MCF 10A (cell line): ENCODE data around the gene ZBTB7B. TPM values are rescaled to one million over a fixed set of nuclear protein-coding genes. Genes with fewer than 3 reads are reported as not detected.
"Not testable (repeated sequence)": the region's sequence is repeated elsewhere in the genome, so short reads cannot be mapped to it uniquely, and the experiment has no call there.

Experiments used
- BruUV-seq: library from RNA; stranded (reverse); fragments of 400-500 nt; replicated peaks from 2 replicates; lab custom pipeline; 2021; lab: Mats Ljungman, UMichigan
- CTCF ChIA-PET: fragments of 300-600 bp; sonication (Branson Sonifier 250); formaldehyde crosslinking; extraction: SDS; loops from one replicate; lab custom pipeline; 2021; ENCODE audit warnings: antibody characterized with exemption, inconsistent platforms; lab: Yijun Ruan, JAX
- POLR2A ChIA-PET: fragments of 300-600, 350-650 bp; sonication (Branson Sonifier 250); formaldehyde crosslinking; extraction: SDS; loops from one replicate; lab custom pipeline; 2020; ENCODE audit warnings: antibody characterized with exemption, inconsistent platforms; lab: Yijun Ruan, JAX
- DNase-seq: peaks from one replicate; pipeline ENCODE4 v3.0.0-alpha.2; 2018; ENCODE audit not compliant: unreplicated experiment
- H3K27ac Mint-ChIP-seq: one replicate; pipeline ENCODE4 v1.8.0; 2022; ENCODE audit warnings: mild to moderate bottlenecking, low read depth, mixed read lengths; ENCODE audit not compliant: unreplicated experiment
- H3K27me3 Mint-ChIP-seq: one replicate; pipeline ENCODE4 v1.8.0; 2022; ENCODE audit warnings: mixed read lengths; ENCODE audit not compliant: insufficient read depth, unreplicated experiment
- H3K36me3 Mint-ChIP-seq: one replicate; pipeline ENCODE4 v1.8.0; 2022; ENCODE audit warnings: mild to moderate bottlenecking, moderate library complexity, mixed read lengths; ENCODE audit not compliant: insufficient read depth, unreplicated experiment
- H3K4me1 Mint-ChIP-seq: one replicate; pipeline ENCODE4 v1.8.0; 2022; ENCODE audit warnings: mixed read lengths; ENCODE audit not compliant: insufficient read depth, unreplicated experiment
- H3K4me3 Mint-ChIP-seq: one replicate; pipeline ENCODE4 v1.8.0; 2022; ENCODE audit warnings: mild to moderate bottlenecking, moderate library complexity, mixed read lengths; ENCODE audit not compliant: unreplicated experiment
- H3K9me3 Mint-ChIP-seq: one replicate; pipeline ENCODE4 v1.8.0; 2022; ENCODE audit warnings: mixed read lengths; ENCODE audit not compliant: unreplicated experiment
- intact Hi-C: fragments of 100-400 bp; cut with micrococcal nuclease; formaldehyde crosslinking; loops from 2 replicates; pipeline ENCODE4 v1.14.1; 2022
- total RNA-seq: library from RNA; stranded (reverse); gene quantifications from 2 replicates; pipeline ENCODE4 v1.2.3, GENCODE V29; 2022
- TF ChIP-seq, protein P1 (sequence below): fragments of 200-600 bp; IDR thresholded peaks from one replicate; pipeline ENCODE4 v1.8.0; 2022; ENCODE audit warnings: antibody characterized with exemption, mild to moderate bottlenecking; ENCODE audit not compliant: unreplicated experiment

Gene ZBTB7B
- total RNA-seq, 1 experiment from 2014 or later: 175 TPM

DNA sequence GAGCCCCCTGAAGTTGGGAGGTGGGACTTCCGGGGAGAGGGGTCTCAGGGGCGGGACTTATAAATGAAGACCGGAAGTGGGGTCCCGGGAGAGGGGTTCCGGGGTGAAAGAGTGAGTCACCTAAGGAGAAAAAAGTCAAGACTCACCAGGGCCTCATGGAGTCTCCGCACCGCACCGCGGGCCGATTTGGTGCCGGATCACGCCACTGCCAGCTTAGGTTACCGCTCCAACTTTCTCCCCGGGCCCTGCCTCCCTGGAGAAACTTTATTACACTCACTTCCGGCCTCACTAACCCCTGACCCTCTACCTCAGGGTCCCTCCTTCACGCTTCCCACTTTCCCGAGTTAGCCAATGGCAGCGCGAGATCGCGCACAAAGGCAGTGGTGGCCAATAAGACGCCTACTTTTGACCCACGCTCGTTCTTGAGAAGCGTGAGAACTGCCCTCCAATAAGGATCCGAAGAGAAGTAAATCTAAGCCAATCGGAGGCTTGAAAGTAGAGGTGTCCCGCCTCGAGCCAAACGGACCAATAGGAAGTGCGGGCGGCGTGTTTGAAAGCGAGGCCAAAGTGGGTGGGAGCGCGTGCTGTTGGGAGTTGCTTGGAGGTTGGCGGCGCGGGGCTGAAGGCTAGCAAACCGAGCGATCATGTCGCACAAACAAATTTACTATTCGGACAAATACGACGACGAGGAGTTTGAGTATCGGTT is 28.3 kb upstream of the ZBTB7B start, which contains the start of gene CKS1B:
TSS of gene CKS1B (plus strand) at position 580 of the 706 bp plus-strand sequence. CDS start at position 645, 65 bp downstream.
- ChIA-PET CTCF (interaction anchor here (0.8 to 6.7 kb wide), 13 partner anchors 8 to 493 kb away, joined by 3 to 64 read pairs (median 5); partner anchors contain the start of genes FLAD1, LENEP, PBXIP1 and PYGO2), POLR2A (interaction anchor here (0.6 to 41.1 kb wide), 32 partner anchors 3 to 1438 kb away, joined by 3 to 1917 read pairs (median 6); partner anchors contain the start of genes ADAM15, CKS1B, EFNA1 and EFNA3)
- Mint-ChIP-seq H3K36me3 (peaks cover 33% of the 10 kb centered on the region), H3K9me3 (no peaks in the 10 kb centered on the region), H3K4me3 (no peak within 1 kb of the TSS), H3K4me1 (peaks cover 32% of the 10 kb centered on the region), H3K27ac (no peak within 1 kb of the TSS), H3K27me3 (no peaks in the 10 kb centered on the region)
- no TSS peak for BruUV-seq
- TF ChIP-seq, protein P1, sequence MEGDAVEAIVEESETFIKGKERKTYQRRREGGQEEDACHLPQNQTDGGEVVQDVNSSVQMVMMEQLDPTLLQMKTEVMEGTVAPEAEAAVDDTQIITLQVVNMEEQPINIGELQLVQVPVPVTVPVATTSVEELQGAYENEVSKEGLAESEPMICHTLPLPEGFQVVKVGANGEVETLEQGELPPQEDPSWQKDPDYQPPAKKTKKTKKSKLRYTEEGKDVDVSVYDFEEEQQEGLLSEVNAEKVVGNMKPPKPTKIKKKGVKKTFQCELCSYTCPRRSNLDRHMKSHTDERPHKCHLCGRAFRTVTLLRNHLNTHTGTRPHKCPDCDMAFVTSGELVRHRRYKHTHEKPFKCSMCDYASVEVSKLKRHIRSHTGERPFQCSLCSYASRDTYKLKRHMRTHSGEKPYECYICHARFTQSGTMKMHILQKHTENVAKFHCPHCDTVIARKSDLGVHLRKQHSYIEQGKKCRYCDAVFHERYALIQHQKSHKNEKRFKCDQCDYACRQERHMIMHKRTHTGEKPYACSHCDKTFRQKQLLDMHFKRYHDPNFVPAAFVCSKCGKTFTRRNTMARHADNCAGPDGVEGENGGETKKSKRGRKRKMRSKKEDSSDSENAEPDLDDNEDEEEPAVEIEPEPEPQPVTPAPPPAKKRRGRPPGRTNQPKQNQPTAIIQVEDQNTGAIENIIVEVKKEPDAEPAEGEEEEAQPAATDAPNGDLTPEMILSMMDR: no peak
- DNase-seq: peak; percentile 100
- intact Hi-C loops: loop anchor here (1.0 to 5.0 kb wide), 2 partner anchors 28 to 198 kb away; partner anchors contain the start of genes KRTCAP2, TRIM46 and ZBTB7B

DNA sequence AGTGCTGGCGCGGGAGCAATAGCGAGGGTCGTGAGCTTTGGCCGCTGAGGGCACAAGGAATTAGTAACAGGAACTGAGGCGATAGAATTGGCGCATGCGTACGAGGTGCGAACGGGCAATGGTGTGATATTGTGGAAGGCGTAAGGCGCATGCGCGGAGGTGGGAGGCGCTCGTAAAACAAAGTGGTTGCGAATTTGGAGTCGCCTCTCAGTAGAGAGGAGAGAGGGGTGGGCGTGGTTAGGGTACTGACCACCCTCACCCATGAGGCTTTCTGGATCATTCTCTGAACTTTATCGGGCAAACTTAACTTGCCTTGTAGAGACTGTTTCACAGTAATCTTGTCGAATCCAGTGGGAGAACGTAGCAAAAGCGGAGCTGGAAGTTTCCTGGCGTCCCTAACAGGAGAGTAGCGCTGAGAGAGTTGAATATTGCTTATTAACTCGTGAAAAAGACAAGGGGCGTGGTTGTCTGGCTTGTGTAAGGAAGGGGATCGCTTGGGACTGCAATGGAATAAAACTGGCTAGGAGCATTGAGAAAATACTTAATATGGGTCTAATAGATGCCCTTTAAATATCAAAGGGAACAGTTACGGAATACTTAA is 27.7 kb upstream of the ZBTB7B start:
- peak; percentile 100 for DNase-seq
- Mint-ChIP-seq H3K27ac (no peak overlapping the region), H3K4me3 (no peak overlapping the region), H3K4me1 (peaks cover 32% of the 10 kb centered on the region), H3K36me3 (peaks cover 37% of the 10 kb centered on the region), H3K9me3 (no peaks in the 10 kb centered on the region), H3K27me3 (no peaks in the 10 kb centered on the region)
- intact Hi-C loops: loop anchor here (1.0 to 5.0 kb wide), 2 partner anchors 27 to 197 kb away; partner anchors contain the start of genes KRTCAP2, TRIM46 and ZBTB7B
- TF ChIP-seq, protein P1: no peak
- no TSS peak for BruUV-seq
- ChIA-PET POLR2A (interaction anchor here (0.6 to 41.1 kb wide), 23 partner anchors 4 to 755 kb away, joined by 3 to 1917 read pairs (median 9); partner anchors contain the start of genes ADAM15, CKS1B, EFNA1 and EFNA3), CTCF (interaction anchor here (0.6 to 6.7 kb wide), 7 partner anchors 7 to 494 kb away, joined by 3 to 64 read pairs (median 5); partner anchors contain the start of genes PBXIP1 and ZBTB7B)

- H3K4me3 Mint-ChIP-seq: no peak overlapping the region
- peaks cover 32% of the 10 kb centered on the region for H3K4me1 Mint-ChIP-seq
- POLR2A ChIA-PET: interaction anchor here (0.6 to 41.1 kb wide), 20 partner anchors 5 to 1009 kb away, joined by 3 to 1917 read pairs (median 7); partner anchors contain the start of genes ADAM15, CKS1B, EFNA1 and EFNA4
- peak; percentile 66 for DNase-seq
- CTCF ChIA-PET: interaction anchor here (0.6 to 3.0 kb wide), 8 partner anchors 9 to 42 kb away, joined by 3 to 17 read pairs (median 4); no protein-coding TSS in a partner anchor
- H3K36me3 Mint-ChIP-seq: peaks cover 35% of the 10 kb centered on the region
- no peaks in the 10 kb centered on the region for H3K9me3 Mint-ChIP-seq
- intact Hi-C loops: no loop called here
- H3K27me3 Mint-ChIP-seq: no peaks in the 10 kb centered on the region
- no peak overlapping the region for H3K27ac Mint-ChIP-seq
- TF ChIP-seq, protein P1: no peak
- BruUV-seq: TSS peak; percentile 49
Measured at GRCh38 chr1:154975409-154976059, 27.1 kb upstream of the ZBTB7B start.

- peaks cover 36% of the 10 kb centered on the region for H3K36me3 Mint-ChIP-seq
- ChIA-PET POLR2A (interaction anchor here (0.8 to 41.1 kb wide), 6 partner anchors 7 to 1140 kb away, joined by 3 to 1917 read pairs (median 234); partner anchors contain the start of genes ADAM15, CKS1B, FLAD1 and LENEP), CTCF (interaction anchor here (0.6 to 3.0 kb wide), 8 partner anchors 11 to 497 kb away, joined by 3 to 17 read pairs (median 4); no protein-coding TSS in a partner anchor)
- BruUV-seq, H3K27ac Mint-ChIP-seq, DNase-seq, intact Hi-C loops, H3K9me3 Mint-ChIP-seq, H3K27me3 Mint-ChIP-seq, H3K4me3 Mint-ChIP-seq: not testable (repeated sequence)
- H3K4me1 Mint-ChIP-seq: peaks cover 12% of the 10 kb centered on the region
Measured at GRCh38 chr1:154977762-154978161, 24.8 kb upstream of the ZBTB7B start.
